Fibroblast of skin of right quadriceps (primary cell): Measurements from ENCODE around the gene PXK.
"Not testable (repeated sequence)": the region's sequence is repeated elsewhere in the genome, so short reads cannot be mapped to it uniquely, and the experiment has no call there.

Experiments used
- DNase-seq: peaks from one replicate; pipeline ENCODE4 v3.0.0-alpha.2; 2013

Gene PXK

DNA sequence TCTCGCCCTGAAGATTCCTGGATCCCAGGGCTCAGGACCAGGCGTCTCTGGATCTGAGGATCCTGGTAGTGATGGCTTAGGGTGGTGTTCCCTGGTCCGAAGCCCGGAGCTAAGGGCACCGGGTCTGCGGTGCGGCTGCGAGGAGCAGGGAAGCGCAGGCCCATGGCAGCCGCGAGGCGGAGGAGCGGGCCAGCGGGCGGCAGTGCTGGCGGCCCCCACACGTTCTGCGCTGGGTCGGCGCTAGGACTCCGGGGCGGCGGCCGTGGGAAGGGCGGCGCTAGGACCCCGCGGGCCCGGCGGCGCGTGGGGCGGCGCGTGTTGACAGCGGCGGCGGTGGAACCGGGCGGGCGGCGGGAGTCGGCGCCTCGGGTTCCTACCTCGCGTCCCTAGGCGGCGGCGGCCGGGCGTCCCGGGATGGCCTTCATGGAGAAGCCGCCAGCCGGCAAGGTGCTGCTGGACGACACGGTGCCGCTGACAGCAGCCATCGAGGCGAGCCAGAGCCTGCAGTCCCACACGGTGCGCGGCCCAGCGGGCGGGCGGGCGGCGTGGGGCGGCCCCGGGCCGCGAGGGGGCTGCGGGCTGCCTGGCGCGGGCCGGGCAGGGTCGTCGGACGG is at the start of gene PXK:
Gene PXK, plus strand, starts transcription at position 318 of the 614 bp plus-strand sequence. Its CDS starts 97 bp downstream, at position 415.
- peak; percentile 83 for DNase-seq

DNA sequence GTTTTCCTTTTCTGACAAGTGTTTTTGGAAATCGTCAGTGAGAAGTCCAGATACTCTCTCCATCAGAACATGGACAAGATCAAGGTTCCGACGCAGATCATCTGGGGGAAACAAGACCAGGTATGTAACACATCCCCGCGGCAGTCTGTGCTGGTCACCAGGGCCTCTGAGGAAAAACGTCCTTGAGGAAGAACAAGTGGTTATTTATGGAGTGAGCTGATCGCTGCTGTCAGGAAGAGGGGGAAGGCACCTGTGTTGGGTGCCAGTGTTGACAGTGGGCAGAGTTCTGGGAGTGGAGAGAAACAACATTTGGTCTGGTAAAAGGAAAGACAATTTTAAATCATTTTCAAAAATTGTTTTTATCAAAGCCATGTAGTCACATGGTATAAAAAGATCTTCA is 47.4 kb upstream of the PXK start:
- DNase-seq, result no peak

DNA sequence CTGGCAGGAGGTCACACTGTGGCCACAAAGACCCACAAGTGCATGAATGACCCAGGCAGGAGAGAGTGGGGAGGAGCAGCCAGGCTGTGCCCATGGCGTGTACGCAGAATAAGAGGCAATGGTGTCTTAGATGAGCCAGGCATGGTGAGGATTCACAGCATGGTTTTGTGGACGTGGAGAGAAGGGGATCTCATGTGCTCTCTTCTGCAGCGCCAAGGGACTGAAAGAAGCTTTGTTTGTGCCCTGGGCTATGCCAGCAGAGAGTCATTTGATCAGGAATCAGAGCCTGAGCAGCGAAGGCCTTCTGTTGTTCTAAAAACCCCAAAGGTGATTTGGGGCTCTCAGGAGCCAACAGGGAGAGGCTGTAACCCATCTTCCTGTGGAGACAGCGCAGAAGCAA is 45.3 kb upstream of the PXK start:
- DNase-seq, result no peak

DNA sequence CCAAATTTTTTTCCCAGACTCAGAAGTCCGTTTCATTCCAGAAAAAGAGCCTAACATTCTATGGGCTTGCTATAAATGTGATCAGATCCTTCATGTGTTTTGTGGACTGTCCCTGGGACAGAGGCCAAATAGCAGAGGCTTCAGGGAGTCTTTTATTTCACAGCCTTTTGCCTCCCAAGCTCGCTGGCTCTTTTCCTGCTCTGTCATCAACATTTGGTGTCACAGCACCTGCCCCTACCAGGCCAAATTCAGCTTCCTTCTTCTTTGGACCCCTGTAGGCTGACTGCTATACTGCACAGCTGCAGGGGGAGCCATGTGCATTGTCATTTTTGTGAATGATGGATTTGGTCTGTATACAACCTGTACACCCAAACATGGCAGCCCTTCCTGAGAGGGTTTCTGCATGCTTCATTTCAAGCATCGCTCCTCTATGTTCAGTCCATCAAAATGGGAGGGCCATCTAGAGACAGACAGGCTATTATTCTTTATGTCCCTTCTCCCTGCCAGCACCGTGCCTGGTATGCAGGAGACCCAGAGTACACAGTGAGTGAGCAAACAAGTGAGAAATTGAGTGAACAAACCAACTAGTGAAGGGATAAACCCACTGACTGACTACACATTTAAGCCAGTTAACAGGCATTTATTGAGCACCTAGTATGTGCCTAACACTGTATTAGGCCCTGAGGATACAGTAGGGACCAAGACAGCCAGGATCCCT is 44.5 kb upstream of the PXK start:
- no peak for DNase-seq

DNA sequence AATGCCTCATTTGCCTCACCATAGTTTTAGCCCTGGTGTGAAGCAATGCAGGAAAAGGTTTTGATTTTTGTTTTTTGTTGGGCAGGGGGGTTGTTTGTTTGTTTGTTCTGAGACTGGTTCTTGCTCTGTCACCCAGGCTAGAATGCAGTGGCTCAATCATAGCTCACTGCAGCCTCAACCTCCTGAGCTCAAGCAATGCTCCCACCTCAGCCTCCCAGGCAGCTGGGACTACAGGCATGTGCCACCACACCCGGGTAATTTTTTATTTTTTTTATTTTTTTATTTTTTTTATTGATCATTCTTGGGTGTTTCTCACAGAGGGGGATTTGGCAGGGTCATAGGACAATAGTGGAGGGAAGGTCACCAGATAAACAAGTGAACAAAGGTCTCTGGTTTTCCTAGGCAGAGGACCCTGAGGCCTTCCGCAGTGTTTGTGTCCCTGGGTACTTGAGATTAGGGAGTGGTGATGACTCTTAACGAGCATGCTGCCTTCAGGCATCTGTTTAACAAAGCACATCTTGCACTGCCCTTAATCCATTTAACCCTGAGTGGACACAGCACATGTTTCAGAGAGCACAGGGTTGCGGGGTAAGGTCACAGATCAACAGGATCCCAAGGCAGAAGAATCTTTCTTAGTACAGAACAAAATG is 43.6 kb upstream of the PXK start:
- not testable (repeated sequence) for DNase-seq

DNA sequence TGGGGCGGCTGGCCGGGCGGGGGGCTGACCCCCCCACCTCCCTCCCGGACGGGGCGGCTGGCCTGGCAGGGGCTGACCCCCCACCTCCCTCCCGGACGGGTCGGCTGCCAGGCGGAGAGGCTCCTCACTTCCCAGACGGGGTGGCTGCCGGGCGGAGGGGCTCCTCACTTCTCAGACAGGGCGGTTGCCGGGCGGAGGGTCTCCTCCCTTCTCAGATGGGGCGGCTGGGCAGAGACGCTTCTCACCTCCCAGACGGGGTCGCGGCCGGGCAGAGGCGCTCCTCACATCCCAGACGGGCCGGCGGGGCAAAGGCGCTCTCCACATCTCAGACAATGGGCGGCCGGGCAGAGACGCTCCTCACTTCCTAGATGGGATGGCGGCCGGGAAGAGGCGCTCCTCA is 42.2 kb upstream of the PXK start:
- DNase-seq, result not testable (repeated sequence)

DNA sequence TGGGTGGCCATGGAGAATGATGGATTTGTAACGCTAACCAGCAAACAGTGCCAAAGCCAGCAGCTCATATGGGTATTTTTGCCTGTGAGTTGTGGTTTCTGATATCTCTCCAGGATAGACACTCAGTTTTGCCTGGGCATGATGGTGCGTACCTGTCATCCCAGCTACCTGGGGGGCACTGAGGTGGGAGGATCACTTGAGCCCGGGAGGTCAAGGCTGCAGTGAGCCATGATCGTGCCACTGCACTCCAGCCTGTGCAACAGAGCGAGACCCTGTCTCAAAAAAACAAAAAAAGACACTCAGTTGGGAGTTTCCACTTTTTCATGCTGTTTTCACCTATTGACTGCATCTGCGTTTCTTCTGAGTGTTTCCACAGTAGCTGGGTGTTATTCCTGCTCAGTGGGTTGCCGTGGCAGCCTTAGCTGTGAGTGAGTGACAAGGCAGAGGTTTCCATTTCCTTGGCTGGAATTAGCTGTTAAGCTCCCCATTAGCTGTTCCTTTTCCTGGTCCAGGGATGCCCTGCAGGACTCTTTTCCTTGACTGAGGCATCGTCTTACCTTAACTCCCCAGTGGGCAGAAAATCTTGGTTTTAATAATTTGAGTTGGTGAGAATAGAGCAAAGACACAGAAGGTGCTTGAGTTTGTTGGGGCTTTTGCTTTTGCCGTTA is 40.9 kb upstream of the PXK start:
- no peak for DNase-seq

DNA sequence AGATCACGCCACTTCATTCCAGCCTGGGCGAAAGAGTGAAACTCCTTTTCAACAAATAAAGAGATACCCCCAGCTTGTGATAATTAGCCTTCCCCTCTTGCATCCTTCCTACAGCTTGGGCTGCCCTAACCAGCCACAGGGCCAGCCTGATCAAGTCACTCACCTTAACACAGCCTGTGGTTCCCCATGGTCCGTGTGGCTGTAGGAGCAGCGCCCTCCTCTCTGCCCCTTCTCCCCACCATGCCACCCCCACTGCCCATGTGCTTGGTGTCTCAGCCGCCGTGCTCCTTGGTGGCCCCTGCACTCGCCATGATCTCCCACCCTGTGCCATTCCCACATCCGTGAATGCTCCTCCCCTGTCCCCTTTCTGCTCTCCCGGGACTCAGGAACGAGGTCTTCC is 39.8 kb upstream of the PXK start:
- no peak for DNase-seq

DNA sequence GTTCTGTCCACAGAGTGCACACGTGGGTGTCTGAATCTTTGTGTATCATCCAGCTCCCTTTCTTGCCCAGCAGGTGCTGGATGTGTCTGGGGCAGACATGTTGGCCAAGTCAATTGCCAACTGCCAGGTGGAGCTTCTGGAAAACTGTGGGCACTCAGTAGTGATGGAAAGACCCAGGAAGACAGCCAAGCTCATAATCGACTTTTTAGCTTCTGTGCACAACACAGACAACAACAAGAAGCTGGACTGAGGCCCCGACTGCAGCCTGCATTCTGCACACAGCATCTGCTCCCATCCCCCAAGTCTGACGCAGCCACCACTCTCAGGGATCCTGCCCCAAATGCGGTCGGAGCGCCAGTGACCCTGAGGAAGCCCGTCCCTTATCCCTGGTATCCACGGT is 39.2 kb upstream of the PXK start:
- no peak for DNase-seq

DNA sequence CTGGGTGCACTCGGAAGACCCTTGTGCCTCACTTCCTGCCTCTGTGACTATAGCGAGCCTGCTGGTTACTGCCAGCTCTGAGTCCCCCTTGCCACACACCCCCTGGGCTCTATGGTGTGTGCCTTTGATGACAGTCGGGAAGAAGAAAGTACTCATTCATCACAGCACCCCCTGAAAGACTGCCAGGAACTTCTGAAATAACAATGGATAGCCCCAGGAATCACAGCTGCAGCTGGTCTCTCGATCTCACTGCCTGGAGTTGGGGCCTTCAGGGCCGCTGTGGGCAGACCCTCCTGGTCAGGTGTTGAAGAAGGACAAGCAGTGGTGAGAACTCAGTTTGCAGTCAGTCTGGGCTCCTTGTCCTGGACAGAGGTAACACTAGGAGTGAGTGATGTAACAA is 36.4 kb upstream of the PXK start:
- DNase-seq, result no peak

DNA sequence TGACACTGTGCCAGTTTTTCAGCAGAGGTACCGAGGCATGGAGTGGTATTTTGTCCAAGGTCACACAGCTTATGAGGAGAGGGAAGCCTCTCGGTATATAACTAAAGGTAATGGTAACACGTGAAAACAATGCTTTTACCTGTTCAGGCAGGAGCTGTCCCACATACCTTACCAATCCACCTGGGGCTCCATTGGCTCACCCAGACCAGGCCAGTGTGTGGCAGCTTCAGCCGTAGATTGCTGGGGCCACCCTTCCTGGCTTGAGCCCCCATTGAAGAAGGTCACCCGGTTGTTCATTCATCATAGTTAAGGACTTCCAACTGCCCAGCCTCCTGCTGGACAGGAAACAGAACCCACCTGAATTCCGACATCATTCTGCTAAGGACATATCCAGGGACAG is 35.8 kb upstream of the PXK start:
- no peak for DNase-seq

DNA sequence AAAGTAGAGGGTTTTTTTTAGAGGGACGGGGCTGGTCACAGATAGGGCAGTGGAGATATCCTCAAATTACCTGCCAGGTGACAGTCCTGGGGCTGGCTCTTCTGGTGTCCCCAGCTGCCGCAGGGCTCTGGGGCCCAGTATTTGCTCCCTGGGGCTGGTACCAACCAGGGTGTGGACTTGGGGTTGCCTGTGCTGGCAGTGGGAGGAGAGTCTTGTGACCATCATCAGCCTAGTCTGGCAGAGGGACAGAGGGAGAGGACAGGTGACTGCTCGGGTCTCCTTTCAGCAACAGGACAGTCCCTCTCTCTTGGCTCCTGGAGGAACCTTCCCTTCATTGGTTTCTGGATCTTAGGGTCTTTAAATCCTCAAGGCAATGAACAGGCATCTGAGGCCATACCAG is 34.5 kb upstream of the PXK start:
- DNase-seq, result no peak

DNA sequence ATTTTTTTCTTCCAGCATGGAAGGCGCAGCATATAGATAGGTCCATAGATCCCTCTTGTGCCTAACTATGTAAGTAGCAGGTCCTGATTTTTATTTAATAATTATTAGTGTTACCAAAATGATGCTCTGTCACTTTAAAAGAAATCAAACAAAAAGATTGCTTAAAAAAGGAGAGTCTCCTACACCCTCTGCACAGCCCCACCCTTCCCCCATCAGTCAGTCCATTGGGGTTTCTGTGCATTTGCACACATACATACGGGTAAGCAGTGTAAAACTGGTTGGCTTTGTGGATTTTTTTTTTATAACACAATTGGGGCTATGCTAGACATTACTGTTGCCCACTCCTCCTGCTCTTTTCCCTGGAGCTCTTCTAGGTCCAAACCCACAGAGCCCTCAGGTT is 33.6 kb upstream of the PXK start:
- no peak for DNase-seq

DNA sequence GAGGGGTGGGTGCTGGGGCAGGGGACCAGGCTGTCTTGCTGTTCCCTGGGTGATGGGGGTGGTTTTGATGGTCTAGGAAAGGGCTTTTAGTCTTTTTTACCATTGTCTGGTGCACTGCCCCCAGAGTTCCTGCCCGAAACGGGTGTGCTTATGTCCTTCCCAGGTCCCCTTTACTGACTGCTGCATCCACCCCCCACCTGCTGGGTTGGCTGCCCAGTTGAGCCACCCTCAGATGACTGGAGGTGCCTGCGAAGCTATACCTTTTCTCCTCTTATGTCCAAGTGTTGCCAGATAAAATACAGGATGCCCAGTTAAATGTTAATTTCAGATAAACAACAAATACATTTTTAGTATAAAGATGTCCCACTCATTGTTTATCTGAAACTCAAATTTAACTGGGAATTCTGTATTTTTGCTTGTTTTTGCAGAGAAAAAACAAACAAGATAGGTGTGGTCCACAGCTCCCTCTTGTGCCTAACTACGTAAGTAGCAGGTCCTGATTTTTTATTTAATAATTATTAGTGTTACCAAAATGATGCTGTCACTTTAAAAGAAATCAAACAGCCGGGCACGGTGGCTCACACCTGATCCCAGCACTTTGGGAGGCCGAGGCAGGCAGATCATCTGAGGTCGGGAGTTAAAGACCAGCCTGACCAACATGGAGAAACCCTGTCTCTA is 32.7 kb upstream of the PXK start:
- DNase-seq, result peak; percentile 28

DNA sequence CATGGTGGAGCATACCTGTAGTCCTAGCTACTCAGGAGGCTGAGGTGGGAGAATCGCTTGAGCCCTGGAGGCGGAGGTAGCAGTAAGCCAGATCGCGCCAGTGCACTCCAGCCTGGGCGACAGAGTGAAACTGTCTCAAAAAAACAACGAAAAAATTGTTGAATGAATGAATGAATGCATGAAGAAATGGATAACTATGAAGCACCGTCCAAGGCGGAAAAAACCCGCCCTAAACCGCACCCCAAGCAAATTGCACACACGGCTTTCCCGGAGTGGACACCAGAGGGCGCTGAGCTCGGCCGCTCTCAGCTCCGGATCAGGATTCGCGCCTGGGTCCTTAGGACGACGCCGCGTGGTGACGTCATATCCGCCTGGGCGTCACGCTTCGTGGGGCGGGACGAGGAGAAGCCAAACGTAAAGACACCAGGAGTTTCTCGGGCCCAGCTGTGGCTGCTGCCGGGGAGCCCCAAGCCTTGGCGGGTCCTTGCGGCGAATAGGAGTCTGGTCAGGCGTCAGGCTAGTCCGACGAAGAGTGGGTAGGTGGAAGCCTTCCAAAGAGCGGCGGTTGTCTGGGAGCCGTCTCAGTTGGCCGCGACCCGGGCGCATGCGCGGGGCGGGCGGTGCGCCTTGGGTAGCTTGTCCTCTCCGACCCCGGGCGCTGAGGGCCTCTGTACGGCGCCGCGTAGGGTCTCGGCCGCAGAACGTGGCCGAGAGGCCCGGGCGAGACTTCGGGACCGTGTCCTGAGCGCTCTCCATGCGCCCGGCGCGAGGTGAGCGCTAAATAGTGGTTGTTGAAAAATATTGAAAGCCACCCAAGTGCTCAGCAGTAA is 26.6 kb upstream of the PXK start, which contains the start of the genes HTD2 and RPP14:
Gene HTD2, plus strand, starts transcription at position 639 of the 830 bp plus-strand sequence. CDS start 11,094 bp downstream, outside the sequence.
Gene RPP14, plus strand, starts transcription at position 364 of the 830 bp plus-strand sequence. CDS start 4,085 bp downstream, outside the sequence.
- peak; percentile 97 for DNase-seq

DNA sequence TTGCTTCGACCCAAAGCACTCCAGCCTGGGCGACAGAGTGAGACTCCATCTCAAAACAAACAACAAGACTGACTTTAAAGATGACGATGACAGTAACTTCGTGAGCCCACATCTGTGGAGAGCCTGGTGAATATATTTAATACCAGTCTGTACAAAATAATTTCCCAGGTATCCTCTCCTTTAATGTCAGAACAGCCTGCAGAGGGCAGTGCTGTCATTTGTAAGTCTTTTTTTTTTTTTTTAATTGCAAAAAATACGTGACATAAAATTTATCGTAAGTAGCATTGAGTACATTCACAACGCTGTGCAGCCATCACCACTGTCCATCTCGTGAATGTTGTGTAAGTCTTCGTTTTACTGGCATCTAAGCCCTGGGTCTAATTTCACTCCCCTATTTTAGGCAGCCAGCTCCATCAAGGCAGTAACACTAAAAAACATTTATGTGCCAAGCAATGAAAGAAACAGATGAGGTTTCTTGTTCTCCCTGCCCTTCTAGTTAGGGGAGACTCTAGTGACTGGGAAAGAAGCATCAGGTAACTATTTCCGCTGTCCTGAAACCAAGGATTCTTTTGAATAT is 25.0 kb upstream of the PXK start:
- peak; percentile 56 for DNase-seq

DNA sequence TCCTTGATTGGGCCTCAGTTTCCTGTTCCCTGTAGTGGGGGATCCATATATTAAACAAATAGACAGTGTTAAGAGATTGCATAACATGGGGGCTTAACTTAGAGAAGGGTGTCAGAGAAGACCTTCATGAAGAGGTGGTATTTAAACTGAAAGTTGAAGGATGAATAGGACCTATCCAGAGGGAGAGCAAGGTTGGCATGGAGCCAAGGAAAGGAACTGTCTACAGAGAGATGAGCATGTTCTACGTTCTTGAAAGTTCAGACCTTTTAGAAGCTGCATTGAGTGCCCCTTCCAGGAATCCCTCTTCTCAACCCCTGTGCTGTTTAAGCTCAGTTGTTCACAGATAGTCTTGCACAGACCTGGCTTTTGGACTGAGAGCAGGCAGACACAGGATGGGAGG is 24.0 kb upstream of the PXK start:
- DNase-seq, result no peak

DNA sequence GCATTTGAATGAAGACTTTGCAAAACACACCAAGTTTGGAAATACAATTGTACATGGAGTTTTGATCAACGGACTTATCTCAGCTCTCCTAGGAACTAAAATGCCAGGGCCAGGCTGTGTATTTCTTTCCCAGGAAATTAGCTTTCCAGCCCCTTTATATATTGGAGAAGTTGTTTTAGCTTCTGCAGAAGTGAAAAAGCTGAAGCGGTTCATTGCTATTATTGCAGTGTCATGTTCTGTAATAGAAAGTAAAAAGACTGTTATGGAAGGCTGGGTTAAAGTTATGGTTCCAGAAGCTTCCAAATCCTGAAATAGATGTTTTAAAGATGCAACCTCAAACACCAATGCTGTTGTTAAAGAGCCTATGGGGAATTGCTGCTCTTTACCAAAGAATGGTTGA is 14.9 kb upstream of the PXK start:
- DNase-seq, result no peak

DNA sequence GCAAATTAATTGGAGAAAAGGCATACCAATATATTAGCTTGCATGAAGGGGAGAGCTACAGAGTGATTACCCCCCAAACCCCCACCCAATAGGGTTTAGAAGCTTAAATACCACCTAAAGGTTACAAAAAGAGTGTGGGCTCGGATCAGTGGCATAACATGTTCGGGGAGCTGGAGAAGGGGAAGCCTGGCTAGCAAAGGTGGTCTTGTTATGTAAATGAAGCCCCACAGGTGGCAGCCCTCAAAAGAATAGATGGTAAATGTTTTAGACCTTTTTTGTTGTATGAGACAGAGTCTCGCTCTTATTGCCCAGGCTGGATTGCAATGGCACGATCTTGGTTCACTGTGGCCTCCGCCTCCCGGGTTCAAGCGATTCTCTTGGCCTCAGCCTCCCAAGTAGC is 10.9 kb upstream of the PXK start:
- DNase-seq, result no peak

DNA sequence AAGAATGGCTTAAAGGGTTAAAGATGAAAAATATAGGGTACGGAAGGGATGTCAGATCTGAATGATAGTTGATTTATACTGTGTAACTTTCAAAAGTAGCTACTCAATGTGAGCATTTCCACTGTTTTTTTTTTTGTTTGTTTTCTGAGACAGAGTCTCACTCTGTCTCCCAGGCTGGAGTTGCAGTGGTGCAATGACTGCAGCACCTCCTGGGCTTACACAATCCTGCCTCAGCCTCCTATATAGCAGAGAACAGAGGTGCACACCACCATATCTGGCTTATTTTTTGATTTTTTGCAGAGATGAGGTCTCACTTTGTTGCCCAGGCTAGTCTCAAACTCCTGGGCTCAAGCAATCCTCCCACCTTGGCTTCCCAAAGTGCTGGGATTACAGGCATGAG is 9.9 kb upstream of the PXK start:
- DNase-seq, result no peak

DNA sequence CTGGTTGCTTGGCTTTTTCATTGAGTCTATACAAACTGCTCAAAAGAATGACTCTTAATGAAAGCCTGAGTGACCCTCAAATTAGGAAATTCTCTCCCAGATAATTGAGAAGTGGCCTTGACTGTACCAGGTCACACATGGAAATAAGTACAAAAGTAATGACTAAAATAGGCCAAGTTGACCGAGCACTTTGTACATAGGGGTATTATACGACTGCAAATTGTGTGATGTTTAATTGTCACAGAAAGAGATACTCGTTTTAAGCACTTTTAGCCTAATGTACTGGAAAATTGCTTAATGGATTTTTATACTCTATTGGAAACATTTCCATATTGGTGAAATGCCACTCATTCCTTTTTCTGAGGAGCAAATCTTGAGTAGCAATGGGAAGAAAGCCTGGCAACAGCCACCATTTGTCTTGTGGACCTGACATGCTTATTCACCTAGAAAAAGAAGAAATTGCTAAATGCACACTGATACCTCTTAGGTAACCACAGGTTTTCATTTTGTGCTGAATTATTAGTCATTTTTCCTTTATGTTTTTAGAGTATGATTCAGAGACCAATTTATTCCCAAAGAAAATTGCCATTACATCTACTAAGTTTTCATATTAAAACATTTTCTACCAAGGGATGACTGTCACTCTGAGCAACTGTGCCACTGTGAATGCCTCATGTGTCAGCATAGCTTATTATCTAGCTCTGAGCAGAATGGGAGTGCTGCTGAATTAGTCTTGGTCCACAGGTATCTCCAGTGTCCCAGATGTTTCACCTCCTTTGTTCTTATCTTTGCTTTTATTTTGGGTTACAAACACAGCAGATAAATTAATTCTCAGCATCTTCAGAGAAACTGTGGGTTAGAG is 8.9 kb upstream of the PXK start:
- no peak for DNase-seq
